ENCODE results near the gene ALPL.
A peak's percentile ranks its signal among the peaks of the same experiment; 100 is the strongest.

The ALPL gene

DNA sequence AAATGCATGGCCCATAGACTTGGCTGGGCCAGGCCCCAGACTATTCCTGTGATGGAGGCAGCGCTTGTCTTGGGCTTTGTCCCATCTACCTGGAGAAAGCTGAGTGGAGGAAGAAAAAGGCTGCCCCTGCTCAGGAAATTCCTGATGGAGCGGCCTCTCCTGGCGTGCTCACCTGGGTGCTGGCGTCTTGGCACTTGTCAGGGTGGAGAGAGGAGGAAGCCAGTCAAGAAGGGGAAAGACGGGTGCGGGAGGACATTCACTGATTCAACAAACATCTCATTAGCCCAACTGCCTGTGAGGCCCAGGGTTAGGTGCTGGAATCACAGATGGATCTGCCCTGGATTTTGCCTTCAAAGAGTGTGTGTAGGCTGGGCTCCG, 16.1 kb downstream of the ALPL start:
- Histone ChIP-seq H2AFZ (ENCODE audit: low read depth, low read length, severe bottlenecking) (no peak overlapping the region), H3K9ac (ENCODE audit: low read length) (peak overlapping the region; percentile 3; the same call in 1 of the 2 replicates), H3K27ac (ENCODE audit: low read depth, low read length) (peak overlapping the region; percentile 18; the same call in 1 of the 2 replicates), H3K4me3 (ENCODE audit: insufficient read depth, low read length, poor library complexity, severe bottlenecking) (no peak overlapping the region), H4K20me1 (ENCODE audit: low read depth, low read length) (no peaks in the 10 kb centered on the region), H3F3A (ENCODE audit: insufficient read depth) (peaks cover 13% of the 10 kb centered on the region; the same call in 1 of the 2 replicates), H3K9me3 (ENCODE audit: insufficient read depth, low read length) (no peaks in the 10 kb centered on the region), H3K9me2 (replicated peaks; ENCODE audit: insufficient read depth, low read length) (no peaks in the 10 kb centered on the region), H3K36me3 (ENCODE audit: low read length) (no peaks in the 10 kb centered on the region), H3K79me2 (ENCODE audit: insufficient read depth, low read length) (no peaks in the 10 kb centered on the region), H3K4me2 (ENCODE audit: low read depth, low read length, poor library complexity, severe bottlenecking) (peak overlapping the region; percentile 26), H3K27me3 (ENCODE audit: low read length) (no peaks in the 10 kb centered on the region)
- TF ChIP-seq EZH2phosphoT487 (conservative IDR thresholded peaks at IDR 0.05; ENCODE audit: low read length), result no peak
- TF ChIP-seq, protein P1, sequence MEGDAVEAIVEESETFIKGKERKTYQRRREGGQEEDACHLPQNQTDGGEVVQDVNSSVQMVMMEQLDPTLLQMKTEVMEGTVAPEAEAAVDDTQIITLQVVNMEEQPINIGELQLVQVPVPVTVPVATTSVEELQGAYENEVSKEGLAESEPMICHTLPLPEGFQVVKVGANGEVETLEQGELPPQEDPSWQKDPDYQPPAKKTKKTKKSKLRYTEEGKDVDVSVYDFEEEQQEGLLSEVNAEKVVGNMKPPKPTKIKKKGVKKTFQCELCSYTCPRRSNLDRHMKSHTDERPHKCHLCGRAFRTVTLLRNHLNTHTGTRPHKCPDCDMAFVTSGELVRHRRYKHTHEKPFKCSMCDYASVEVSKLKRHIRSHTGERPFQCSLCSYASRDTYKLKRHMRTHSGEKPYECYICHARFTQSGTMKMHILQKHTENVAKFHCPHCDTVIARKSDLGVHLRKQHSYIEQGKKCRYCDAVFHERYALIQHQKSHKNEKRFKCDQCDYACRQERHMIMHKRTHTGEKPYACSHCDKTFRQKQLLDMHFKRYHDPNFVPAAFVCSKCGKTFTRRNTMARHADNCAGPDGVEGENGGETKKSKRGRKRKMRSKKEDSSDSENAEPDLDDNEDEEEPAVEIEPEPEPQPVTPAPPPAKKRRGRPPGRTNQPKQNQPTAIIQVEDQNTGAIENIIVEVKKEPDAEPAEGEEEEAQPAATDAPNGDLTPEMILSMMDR (IDR thresholded peaks at IDR 0.05; ENCODE audit: insufficient read depth, low read length, poor library complexity, severe bottlenecking), result no peak

DNA sequence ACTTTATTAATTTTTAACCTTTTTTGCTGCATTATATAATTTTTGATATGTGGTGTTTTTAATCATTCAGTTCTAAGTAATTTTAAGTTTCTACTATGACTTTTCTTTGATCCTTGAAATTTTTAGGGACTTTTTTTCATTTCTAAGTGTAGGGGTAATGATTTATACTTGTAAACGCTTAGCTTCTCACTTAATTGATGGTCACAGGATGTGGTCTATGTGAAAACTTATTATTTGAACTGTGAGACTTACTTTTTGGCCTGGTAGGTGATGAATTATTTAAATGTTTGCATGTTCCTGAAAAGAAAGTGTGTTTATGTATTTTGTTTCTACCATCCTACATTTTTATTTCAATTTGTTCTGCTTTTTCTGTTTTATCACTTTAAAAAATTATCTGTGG, 17.2 kb downstream of the ALPL start:
- H3K27ac ChIP-seq (ENCODE audit: low read depth, low read length), result no peak overlapping the region
- H3K79me2 ChIP-seq (ENCODE audit: insufficient read depth, low read length), result no peaks in the 10 kb centered on the region
- H3K9me3 ChIP-seq (ENCODE audit: insufficient read depth, low read length), result no peaks in the 10 kb centered on the region
- no peaks in the 10 kb centered on the region for H3K36me3 ChIP-seq (ENCODE audit: low read length)
- no peaks in the 10 kb centered on the region for H3K27me3 ChIP-seq (ENCODE audit: low read length)
- no peaks in the 10 kb centered on the region for H3K9me2 ChIP-seq (replicated peaks; ENCODE audit: insufficient read depth, low read length)
- no peak overlapping the region for H3K9ac ChIP-seq (ENCODE audit: low read length)
- H4K20me1 ChIP-seq (ENCODE audit: low read depth, low read length), result no peaks in the 10 kb centered on the region
- H3K4me2 ChIP-seq (ENCODE audit: low read depth, low read length, poor library complexity, severe bottlenecking), result no peak overlapping the region
- TF ChIP-seq, protein P1 (IDR thresholded peaks at IDR 0.05; ENCODE audit: insufficient read depth, low read length, poor library complexity, severe bottlenecking), result no peak
- TF ChIP-seq EZH2phosphoT487 (conservative IDR thresholded peaks at IDR 0.05; ENCODE audit: low read length), result no peak
- H3K4me3 ChIP-seq (ENCODE audit: insufficient read depth, low read length, poor library complexity, severe bottlenecking), result no peak overlapping the region
- H3F3A ChIP-seq (ENCODE audit: insufficient read depth), result peaks cover 13% of the 10 kb centered on the region; the same call in 1 of the 2 replicates
- H2AFZ ChIP-seq (ENCODE audit: low read depth, low read length, severe bottlenecking), result no peak overlapping the region

DNA sequence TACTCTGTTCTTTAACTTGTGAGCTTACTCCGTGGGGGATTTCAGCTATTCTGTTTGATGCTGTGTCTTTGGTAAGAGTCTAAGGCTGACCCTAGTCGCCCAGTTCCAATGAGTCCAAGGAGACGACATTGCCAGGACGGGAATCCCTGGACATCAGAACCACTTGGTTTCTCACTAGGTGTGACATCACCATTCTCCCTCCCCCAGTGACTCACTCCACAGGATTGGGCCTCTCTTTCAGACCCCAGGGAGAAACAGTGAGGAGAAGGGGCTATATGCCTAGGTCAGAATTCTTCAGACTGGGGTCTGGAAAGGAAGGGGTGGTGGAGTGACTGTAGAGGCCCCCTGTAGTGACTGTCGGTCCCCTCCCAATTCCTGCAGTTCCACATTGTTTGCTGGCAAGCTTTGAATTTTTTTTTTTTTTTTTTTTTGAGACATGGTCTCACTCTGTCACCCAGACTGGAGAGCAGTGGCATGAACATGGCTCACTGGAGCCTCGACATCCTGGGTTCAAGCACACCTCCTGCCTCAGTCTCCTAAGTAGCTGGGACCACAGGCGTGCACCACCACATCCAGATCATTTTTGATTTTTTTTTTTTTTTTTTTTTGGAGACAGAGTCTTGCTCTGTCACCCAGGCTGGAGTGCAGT, 21.3 kb downstream of the ALPL start:
- no peak overlapping the region for H3K4me2 ChIP-seq (ENCODE audit: low read depth, low read length, poor library complexity, severe bottlenecking)
- TF ChIP-seq EZH2phosphoT487 (conservative IDR thresholded peaks at IDR 0.05; ENCODE audit: low read length), result no peak
- TF ChIP-seq, protein P1 (IDR thresholded peaks at IDR 0.05; ENCODE audit: insufficient read depth, low read length, poor library complexity, severe bottlenecking), result no peak
- no peak overlapping the region for H3K27ac ChIP-seq (ENCODE audit: low read depth, low read length)
- H3K27me3 ChIP-seq (ENCODE audit: low read length), result no peaks in the 10 kb centered on the region
- no peaks in the 10 kb centered on the region for H3K9me3 ChIP-seq (ENCODE audit: insufficient read depth, low read length)
- H3K4me3 ChIP-seq (ENCODE audit: insufficient read depth, low read length, poor library complexity, severe bottlenecking), result no peak overlapping the region
- H3K36me3 ChIP-seq (ENCODE audit: low read length), result no peaks in the 10 kb centered on the region
- H3K79me2 ChIP-seq (ENCODE audit: insufficient read depth, low read length), result no peaks in the 10 kb centered on the region
- no peaks in the 10 kb centered on the region for H4K20me1 ChIP-seq (ENCODE audit: low read depth, low read length)
- H2AFZ ChIP-seq (ENCODE audit: low read depth, low read length, severe bottlenecking), result no peak overlapping the region
- no peaks in the 10 kb centered on the region for H3K9me2 ChIP-seq (replicated peaks; ENCODE audit: insufficient read depth, low read length)
- 0 out of 2 replicates have a peak, but pooled peaks cover 7% of the 10 kb centered on the region for H3F3A ChIP-seq (ENCODE audit: insufficient read depth)
- H3K9ac ChIP-seq (ENCODE audit: low read length), result no peak overlapping the region
